GM12873 (cell line): ENCODE results near the gene PIGO.

Source experiments
- CTCF ChIP-seq: IDR thresholded peaks from 2 replicates; pipeline ENCODE4 v1.5.1; 2012; ENCODE audit warnings: low read depth, mild to moderate bottlenecking, moderate library complexity, low read length, control low read depth; ENCODE audit not compliant: insufficient read depth; ENCODE audit errors: missing control alignments

The PIGO gene

GRCh38 chr9:35067056-35067455, 29.3 kb downstream of the PIGO start:
- TF ChIP-seq CTCF = no peak

- TF ChIP-seq CTCF = no peak
Observed at GRCh38 chr9:35060548-35061207, 35.7 kb downstream of the PIGO start.

GRCh38 chr9:35059438-35059837, 37.0 kb downstream of the PIGO start:
- no peak for TF ChIP-seq CTCF

- no peak for TF ChIP-seq CTCF
Observed at GRCh38 chr9:35057271-35057620, 39.1 kb downstream of the PIGO start.

GRCh38 chr9:35056571-35057270, 39.7 kb downstream of the PIGO start:
- TF ChIP-seq CTCF = no peak

- TF ChIP-seq CTCF = no peak
Observed at GRCh38 chr9:35054871-35055644, 41.3 kb downstream of the PIGO start.

- no peak for TF ChIP-seq CTCF
Observed at GRCh38 chr9:35054185-35054835, 42.1 kb downstream of the PIGO start.
